H1 (cell line): ENCODE results near the gene C16orf46. TPM values are rescaled to one million over a fixed set of nuclear protein-coding genes. Genes with fewer than 3 reads are reported as not detected.

Source experiments
- JUN ChIP-seq: IDR thresholded peaks from 2 replicates; pipeline ENCODE4 v1.6.1; 2011; ENCODE audit warnings: low read depth, mild to moderate bottlenecking, improper control_type of control experiment, low read length
- SP1 ChIP-seq: IDR thresholded peaks from 2 replicates; pipeline ENCODE4 v1.6.1; 2011; ENCODE audit warnings: low read depth, low read length
- polyA plus RNA-seq, 7 experiments: library from polyadenylated mRNA; depleted of rRNA in 3 of 7; stranded (reverse) in 5 of 7; unstranded in 2 of 7; fragments of >200 nt in 5 of 7; fragments of 200-250 nt in 2 of 7; gene quantifications; 1 replicate in 5 of 7; 2 replicates in 1 of 7; 4 replicates in 1 of 7; pipeline versions ENCODE4 v1.2.1 to v1.2.3, GENCODE V29; 2011 to 2013; ENCODE audit warnings: missing spikeins in 2 of 7, mixed read lengths in 2 of 7
- total RNA-seq: library from RNA; stranded (reverse); fragmentation: NEBNext Ultra II Directional; extraction: Animal tissue kit (Norgen Biotek cat#: 25700); gene quantifications from 2 replicates; pipeline ENCODE4 v1.2.1, GENCODE V29; 2021

The C16orf46 gene
- total and polyA plus RNA-seq, 2 of the 8 experiments (the other 6 are each of a cell fraction or from before 2014, with no cell fraction given) = 0.48 to 0.60 TPM

DNA sequence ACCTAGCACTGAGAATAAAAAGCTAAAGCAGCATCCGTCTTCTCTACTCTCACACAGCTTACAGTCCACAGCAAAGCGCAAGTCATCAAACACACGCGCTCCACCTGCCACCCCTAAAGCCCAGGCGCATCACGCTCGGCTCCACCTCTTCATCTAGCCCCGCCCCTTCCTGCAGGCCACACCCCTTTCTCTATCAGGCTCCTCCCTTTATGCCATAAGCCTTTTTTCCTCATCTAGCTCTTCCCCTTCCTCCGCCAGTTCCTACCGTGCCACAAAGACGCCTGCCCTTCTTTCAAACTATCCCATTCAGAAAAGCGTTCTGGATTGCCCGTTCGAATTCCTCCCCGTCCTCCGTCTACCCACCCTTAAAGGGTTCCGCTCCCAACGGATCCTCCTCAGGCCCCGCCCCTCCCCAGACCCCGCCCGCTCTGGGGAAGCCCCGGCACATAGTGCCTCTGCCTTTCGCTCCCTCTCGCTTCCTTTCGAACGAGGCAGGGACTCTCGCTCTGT is 417 bp downstream of the C16orf46 start (continued):
- TF ChIP-seq JUN (no peak), SP1 (0 out of 2 replicates have a peak, but pooled peaks have one; percentile 33)
